GM13977 (cell line): ENCODE measurements around the gene SPIRE1.

Experiments
- DNase-seq: peaks from one replicate; pipeline ENCODE4 v3.0.0; 2012; ENCODE audit warnings: low spot score
- in situ Hi-C: fragments of 300-500 bp; cut with MboI; formaldehyde crosslinking; loops from one replicate; pipeline ENCODE4 v1.12.0; 2022; ENCODE audit warnings: low sequenced_read_pairs, low pct_unique_long_range_greater_than_20kb, mixed read lengths, inconsistent platforms; ENCODE audit not compliant: unreplicated experiment
- TF ChIP-seq, protein P1 (sequence below): IDR thresholded peaks from 2 replicates; pipeline ENCODE4 v1.5.1; 2012; ENCODE audit warnings: mild to moderate bottlenecking, control low read depth; ENCODE audit not compliant: insufficient read depth; ENCODE audit errors: extremely low read depth, missing control alignments

SPIRE1 gene

DNA sequence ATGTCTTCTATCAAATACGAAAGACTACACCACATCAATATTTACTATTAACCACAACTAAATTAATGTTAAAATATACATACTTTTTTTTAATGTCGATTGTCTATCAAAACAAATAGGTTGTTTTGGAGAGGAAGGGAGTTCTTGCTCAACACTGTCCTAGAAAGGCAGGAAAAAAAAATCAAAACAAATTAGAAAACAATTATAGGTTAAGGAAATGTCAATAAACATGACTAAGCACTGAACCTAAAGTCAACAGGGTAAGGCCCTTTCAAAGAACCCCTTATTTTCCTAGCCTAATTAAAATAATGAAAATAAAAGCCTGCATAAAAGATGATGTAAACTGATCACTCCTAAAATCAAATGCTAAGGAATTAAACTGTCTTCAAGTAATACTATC lies 41.8 kb upstream of the SPIRE1 start:
- in situ Hi-C loops, result no loop called here

DNA sequence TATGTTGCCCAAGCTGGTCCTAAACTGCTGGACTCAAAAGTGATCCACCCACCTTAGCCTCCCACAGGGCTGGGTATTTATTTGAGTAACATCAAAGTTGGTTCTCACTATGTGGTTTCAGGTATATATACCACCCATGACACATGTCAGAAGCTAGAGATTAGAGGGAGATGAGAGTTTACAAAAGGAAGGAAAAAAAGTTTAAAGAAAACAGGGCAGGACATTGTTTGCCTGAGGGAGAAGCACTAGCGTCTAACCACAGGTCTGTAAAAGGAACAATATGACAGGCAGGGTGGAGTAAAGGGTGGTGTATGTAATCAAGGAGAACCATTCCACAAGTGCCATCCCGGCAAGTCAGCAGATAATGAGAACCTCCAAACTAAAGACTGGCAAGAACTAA lies 36.1 kb upstream of the SPIRE1 start:
- in situ Hi-C loops, result no loop called here
- TF ChIP-seq, protein P1, sequence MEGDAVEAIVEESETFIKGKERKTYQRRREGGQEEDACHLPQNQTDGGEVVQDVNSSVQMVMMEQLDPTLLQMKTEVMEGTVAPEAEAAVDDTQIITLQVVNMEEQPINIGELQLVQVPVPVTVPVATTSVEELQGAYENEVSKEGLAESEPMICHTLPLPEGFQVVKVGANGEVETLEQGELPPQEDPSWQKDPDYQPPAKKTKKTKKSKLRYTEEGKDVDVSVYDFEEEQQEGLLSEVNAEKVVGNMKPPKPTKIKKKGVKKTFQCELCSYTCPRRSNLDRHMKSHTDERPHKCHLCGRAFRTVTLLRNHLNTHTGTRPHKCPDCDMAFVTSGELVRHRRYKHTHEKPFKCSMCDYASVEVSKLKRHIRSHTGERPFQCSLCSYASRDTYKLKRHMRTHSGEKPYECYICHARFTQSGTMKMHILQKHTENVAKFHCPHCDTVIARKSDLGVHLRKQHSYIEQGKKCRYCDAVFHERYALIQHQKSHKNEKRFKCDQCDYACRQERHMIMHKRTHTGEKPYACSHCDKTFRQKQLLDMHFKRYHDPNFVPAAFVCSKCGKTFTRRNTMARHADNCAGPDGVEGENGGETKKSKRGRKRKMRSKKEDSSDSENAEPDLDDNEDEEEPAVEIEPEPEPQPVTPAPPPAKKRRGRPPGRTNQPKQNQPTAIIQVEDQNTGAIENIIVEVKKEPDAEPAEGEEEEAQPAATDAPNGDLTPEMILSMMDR, result no peak
- no peak for DNase-seq

More for the DNA sequence above, 41.8 kb upstream of the SPIRE1 start:
- TF ChIP-seq, protein P1, result no peak
- DNase-seq, result no peak

DNA sequence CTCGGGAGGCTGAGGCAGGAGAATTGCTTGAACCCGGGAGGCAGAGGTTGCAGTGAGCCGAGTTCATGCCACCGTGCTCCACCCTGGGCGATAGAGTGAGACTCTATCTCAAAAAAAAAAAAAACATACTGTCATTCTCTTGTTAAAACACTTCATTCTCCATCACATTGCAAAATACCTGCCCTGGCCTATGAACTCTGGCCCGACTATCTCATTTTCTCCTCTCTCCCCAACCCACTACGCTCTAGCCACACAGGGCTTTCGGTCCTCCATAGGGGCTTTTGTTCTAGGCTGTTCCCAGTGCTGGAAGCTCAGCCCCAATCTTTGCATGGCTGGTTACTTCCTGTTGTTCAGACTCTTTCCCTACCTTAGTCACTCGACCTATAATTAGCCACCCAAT lies 34.3 kb upstream of the SPIRE1 start:
- no peak for DNase-seq
- TF ChIP-seq, protein P1, result no peak
- in situ Hi-C loops, result no loop called here

DNA sequence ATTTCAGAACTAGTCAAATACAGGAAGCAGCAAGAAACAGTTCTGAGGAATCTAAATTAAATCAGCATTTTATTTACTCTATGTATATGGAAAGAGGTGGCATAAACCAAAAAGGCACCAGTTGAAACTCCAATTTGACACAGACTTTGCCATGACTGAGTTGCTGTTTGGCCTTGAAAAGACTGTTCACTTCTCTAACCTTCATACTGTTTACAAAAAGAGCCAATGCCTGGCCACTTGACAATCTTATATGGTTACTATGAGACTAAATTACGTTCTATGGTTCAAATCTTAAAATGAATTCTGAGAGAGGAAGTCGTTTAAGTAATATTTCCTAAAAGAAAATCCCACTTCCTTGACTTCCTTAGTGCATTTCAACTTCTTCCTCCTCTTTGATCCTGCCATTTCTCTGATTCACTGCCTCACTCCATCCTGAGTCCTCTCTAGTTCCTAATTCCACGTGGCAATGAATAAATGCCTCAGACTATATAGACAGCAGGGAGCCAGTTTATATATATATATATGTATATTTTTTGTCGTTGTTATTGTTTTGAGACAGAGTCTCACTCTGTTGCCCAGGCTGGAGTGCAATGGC lies 31.4 kb upstream of the SPIRE1 start:
- no peak for DNase-seq
- TF ChIP-seq, protein P1, result no peak
- in situ Hi-C loops, result no loop called here

DNA sequence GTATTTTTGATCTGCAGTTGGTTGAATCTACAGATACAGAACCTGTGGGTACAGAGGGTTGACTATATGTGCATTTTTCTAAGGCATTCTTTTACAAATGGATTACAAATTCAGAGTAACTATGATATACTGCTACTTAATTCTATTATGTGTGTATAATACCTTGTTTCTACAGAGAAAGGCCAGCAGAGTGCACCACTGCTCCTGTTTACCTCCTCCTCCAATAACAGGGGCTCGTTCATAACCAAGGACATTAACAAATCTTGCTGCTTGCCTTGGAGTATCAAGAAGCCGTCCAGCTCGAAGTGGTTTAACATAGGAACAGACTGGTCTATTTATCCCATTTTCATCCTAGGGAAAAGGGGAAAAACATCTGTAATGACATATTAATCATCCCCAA lies 28.2 kb upstream of the SPIRE1 start:
- TF ChIP-seq, protein P1, result no peak
- DNase-seq, result no peak
- in situ Hi-C loops, result no loop called here

DNA sequence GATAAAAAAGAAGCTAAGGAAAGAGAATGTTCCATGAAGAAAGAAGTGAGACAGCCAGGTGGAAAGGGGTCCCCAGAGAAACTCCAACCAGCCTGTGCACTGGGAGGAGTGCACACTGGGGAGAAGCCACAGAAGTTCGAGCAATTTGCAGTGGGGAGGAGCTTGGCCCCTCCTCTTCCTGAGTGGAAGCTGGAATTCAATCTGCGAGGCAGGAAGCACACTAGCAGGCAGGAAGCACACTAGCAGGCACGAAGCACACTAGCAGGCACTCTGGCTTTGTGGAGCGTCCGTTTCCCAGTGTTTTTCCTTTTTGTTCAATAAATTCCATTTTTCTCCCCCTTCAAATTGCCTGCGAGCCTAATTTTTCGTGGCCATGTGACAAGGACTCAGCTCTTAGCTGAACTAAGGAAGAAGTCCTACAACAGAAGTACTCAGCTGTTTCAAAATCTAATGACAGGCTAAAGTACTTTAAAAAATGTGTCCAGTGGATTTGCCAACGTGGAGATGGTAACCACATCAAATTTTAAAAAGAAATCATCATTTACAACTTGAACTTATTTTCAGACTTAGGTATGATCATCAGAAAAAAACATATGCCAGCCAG lies 21.4 kb upstream of the SPIRE1 start:
- TF ChIP-seq, protein P1, result no peak
- no peak for DNase-seq
- in situ Hi-C loops, result no loop called here
